ENCODE measurements around the gene ROS1. TPM values are rescaled to one million over a fixed set of nuclear protein-coding genes. Genes with fewer than 3 reads are reported as not detected.

Gene ROS1
- total and polyA plus RNA-seq, 2 donors (not counting 3 experiments of a cell fraction or from before 2014, with no cell fraction given): not detected

DNA sequence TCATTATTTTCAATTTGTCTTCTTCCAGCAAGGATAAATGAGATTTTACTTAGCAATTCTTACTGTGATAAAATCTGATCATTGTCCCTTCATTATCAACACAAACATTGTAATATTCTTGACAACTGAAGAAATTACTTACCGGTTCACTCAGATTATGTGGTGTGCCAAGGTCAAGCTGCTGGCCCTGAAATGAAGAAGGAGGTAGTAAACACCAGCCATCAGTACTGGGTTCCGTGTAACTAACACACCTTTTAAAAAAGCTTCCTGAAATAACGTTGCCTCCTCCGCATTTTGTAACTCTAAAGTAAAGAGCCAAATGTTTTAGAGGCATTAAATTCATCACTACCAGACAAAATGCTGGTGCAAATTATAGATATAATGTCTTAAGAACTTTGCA is 7.4 kb downstream of the ROS1 start:
- H3K36me3 ChIP-seq (ENCODE audit: control insufficient read depth in 2 of 2, extremely low read depth in 1 of 2, insufficient read depth in 2 of 2, low read length in 2 of 2): no peaks in the 10 kb centered on the region
- no peak overlapping the region for H2AFZ ChIP-seq (ENCODE audit: low read depth, low read length)
- H3K27ac ChIP-seq (ENCODE audit: insufficient read depth, low read depth, low read length): no peak overlapping the region
- intact Hi-C loops (cut with micrococcal nuclease): no loop called here
- FAIRE-seq: no peak
- ChIA-PET CTCF (no interaction called here), POLR2A (no interaction called here)
- H3K9me1 ChIP-seq (replicated peaks; ENCODE audit: control insufficient read depth, extremely low read depth, insufficient read depth, low read length): no peaks in the 10 kb centered on the region
- no peaks in the 10 kb centered on the region for H3K79me2 ChIP-seq (ENCODE audit: control insufficient read depth, insufficient read depth, low read length)
- no peak overlapping the region for H3K9ac ChIP-seq (replicated peaks; ENCODE audit: extremely low read depth, insufficient read depth, low read length)
- dilution Hi-C loops (cut with MboI; ENCODE audit: extremely low pct_ligation_motif_present, low sequenced_read_pairs): no loop called here
- no peak overlapping the region for H3K4me2 ChIP-seq (ENCODE audit: insufficient read depth, low read length)
- H3K9me3 ChIP-seq (replicated peaks; ENCODE audit: control insufficient read depth, insufficient read depth, low read length): no peaks in the 10 kb centered on the region
- H4K20me1 ChIP-seq (replicated peaks; ENCODE audit: control insufficient read depth, extremely low read depth, insufficient read depth, low read length): no peaks in the 10 kb centered on the region
- peaks cover 0 to 11% of the 10 kb centered on the region in 2 experiments for H3K27me3 ChIP-seq (ENCODE audit: control insufficient read depth in 2 of 2, insufficient read depth in 2 of 2, low read length in 2 of 2)
- H3K4me3 ChIP-seq (replicated peaks in 1 of 3; ENCODE audit: insufficient read depth in 1 of 3, low read depth in 1 of 3, low read length in 3 of 3): no peak overlapping the region
- DNase-seq (ENCODE audit: low read depth, low spot score): no peak
- H3K4me1 ChIP-seq (ENCODE audit: control insufficient read depth, extremely low read depth, insufficient read depth, low read length): no peaks in the 10 kb centered on the region
- TF ChIP-seq, protein P1, sequence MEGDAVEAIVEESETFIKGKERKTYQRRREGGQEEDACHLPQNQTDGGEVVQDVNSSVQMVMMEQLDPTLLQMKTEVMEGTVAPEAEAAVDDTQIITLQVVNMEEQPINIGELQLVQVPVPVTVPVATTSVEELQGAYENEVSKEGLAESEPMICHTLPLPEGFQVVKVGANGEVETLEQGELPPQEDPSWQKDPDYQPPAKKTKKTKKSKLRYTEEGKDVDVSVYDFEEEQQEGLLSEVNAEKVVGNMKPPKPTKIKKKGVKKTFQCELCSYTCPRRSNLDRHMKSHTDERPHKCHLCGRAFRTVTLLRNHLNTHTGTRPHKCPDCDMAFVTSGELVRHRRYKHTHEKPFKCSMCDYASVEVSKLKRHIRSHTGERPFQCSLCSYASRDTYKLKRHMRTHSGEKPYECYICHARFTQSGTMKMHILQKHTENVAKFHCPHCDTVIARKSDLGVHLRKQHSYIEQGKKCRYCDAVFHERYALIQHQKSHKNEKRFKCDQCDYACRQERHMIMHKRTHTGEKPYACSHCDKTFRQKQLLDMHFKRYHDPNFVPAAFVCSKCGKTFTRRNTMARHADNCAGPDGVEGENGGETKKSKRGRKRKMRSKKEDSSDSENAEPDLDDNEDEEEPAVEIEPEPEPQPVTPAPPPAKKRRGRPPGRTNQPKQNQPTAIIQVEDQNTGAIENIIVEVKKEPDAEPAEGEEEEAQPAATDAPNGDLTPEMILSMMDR (IDR thresholded peaks at IDR 0.05; ENCODE audit: extremely low read depth in 1 of 2, insufficient read depth in 1 of 2, low read depth in 1 of 2, low read length in 2 of 2): no peak
- TF ChIP-seq MYC (IDR thresholded peaks at IDR 0.05; ENCODE audit: low read depth, low read length) (no peak), GATA2 (IDR thresholded peaks at IDR 0.05; ENCODE audit: insufficient read depth, insufficient read length, low read depth, low read length) (no peak), EZH2 (IDR thresholded peaks at IDR 0.05; ENCODE audit: borderline replicate concordance, low read depth, low read length, severe bottlenecking) (no peak), FOS (IDR thresholded peaks at IDR 0.05; ENCODE audit: borderline replicate concordance, insufficient read depth, low read length) (no peak), JUN (IDR thresholded peaks at IDR 0.05; ENCODE audit: borderline replicate concordance, insufficient read depth, insufficient read length, low read depth) (no peak), POLR2AphosphoS5 (IDR thresholded peaks at IDR 0.05; ENCODE audit: insufficient read depth, low read depth, low read length) (no peak), POLR2A (IDR thresholded peaks at IDR 0.05; ENCODE audit: low read depth, low read length) (no peak)
- TF ChIP-seq, protein P2, sequence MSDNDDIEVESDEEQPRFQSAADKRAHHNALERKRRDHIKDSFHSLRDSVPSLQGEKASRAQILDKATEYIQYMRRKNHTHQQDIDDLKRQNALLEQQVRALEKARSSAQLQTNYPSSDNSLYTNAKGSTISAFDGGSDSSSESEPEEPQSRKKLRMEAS (IDR thresholded peaks at IDR 0.05; ENCODE audit: insufficient read depth, insufficient read length): no peak
- no TSS peak for BruUV-seq (replicated peaks)
